Testis (tissue), 2 donors: ENCODE measurements around the gene ATL1.

Source experiments
- POLR2A ChIP-seq: fragments of 450-650 bp; IDR thresholded peaks from one replicate; pipeline ENCODE4 v1.6.1; 2017; ENCODE audit warnings: antibody characterized with exemption, mild to moderate bottlenecking, moderate library complexity
- TF ChIP-seq, protein P1 (sequence below), 3 experiments: fragments of 450-650 bp in 2 of 3; fragments of 200-600 bp in 1 of 3; sonication (generic) in 1 of 3; IDR thresholded peaks; one replicate each; pipeline ENCODE4 v1.5.1; 2016 to 2019; ENCODE audit warnings: antibody characterized with exemption in 3 of 3, mild to moderate bottlenecking in 2 of 3, moderate library complexity in 1 of 3

GRCh38 chr14:50667684-50667995 is 107.7 kb downstream of the ATL1 start:
- no peak for TF ChIP-seq POLR2A
- TF ChIP-seq, protein P1, sequence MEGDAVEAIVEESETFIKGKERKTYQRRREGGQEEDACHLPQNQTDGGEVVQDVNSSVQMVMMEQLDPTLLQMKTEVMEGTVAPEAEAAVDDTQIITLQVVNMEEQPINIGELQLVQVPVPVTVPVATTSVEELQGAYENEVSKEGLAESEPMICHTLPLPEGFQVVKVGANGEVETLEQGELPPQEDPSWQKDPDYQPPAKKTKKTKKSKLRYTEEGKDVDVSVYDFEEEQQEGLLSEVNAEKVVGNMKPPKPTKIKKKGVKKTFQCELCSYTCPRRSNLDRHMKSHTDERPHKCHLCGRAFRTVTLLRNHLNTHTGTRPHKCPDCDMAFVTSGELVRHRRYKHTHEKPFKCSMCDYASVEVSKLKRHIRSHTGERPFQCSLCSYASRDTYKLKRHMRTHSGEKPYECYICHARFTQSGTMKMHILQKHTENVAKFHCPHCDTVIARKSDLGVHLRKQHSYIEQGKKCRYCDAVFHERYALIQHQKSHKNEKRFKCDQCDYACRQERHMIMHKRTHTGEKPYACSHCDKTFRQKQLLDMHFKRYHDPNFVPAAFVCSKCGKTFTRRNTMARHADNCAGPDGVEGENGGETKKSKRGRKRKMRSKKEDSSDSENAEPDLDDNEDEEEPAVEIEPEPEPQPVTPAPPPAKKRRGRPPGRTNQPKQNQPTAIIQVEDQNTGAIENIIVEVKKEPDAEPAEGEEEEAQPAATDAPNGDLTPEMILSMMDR (IDR thresholded peaks at IDR 0.05), result no peak
